ENCODE results near the gene KRTAP5-5.

DNA sequence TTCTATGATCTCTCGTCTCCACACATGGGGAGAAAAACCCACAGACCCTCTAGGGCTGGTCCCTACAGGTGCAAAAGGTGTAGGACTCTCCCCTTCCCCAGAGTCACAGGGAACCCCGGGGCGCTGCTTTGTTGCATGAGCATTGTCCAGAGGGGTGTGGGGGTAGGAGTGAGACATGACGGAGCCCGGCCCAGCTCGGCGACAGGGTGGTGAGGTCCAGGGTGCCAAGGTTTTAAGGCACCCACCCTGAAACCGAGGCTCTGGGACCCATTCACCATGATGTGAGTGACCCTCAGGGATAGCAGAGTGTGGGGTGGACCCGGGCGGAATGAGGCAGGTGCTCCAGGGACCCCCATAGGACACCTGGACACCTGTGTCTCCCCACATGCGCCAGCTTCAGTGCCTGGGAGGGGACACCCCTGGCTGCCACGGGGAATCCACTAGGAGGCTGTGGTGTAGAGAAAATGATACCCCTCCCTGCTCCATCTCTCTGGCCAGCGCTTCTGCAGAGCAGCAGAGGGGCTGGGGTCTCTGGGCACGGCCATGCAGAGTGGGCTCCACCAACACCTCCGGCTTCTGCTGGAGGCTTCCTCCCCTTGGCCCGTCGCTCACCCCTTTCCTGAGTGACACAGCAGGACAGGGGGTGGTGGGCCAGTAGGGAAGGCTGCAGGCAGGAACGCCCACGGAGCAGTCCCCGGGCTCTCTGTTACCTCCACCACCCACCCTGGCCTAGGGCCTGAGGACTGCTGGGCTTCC is 15.2 kb downstream of the KRTAP5-5 start:
- TF ChIP-seq POLR2A (IDR thresholded peaks at IDR 0.05) (no peak), POLR2AphosphoS5 (IDR thresholded peaks at IDR 0.05) (no peak), EP300 (IDR thresholded peaks at IDR 0.05) (no peak)
- TF ChIP-seq, protein P1, sequence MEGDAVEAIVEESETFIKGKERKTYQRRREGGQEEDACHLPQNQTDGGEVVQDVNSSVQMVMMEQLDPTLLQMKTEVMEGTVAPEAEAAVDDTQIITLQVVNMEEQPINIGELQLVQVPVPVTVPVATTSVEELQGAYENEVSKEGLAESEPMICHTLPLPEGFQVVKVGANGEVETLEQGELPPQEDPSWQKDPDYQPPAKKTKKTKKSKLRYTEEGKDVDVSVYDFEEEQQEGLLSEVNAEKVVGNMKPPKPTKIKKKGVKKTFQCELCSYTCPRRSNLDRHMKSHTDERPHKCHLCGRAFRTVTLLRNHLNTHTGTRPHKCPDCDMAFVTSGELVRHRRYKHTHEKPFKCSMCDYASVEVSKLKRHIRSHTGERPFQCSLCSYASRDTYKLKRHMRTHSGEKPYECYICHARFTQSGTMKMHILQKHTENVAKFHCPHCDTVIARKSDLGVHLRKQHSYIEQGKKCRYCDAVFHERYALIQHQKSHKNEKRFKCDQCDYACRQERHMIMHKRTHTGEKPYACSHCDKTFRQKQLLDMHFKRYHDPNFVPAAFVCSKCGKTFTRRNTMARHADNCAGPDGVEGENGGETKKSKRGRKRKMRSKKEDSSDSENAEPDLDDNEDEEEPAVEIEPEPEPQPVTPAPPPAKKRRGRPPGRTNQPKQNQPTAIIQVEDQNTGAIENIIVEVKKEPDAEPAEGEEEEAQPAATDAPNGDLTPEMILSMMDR (IDR thresholded peaks at IDR 0.05): no peak

All from sigmoid colon (tissue), 4 donors.